BJ (cell line): ENCODE results near the gene MRPL9. TPM values are rescaled to one million over a fixed set of nuclear protein-coding genes. Genes with fewer than 3 reads are reported as not detected.

Experiments used
- CTCF ChIA-PET: fragments of 350-600 bp; formaldehyde crosslinking; extraction: SDS; loops from one replicate; lab custom pipeline; 2021; ENCODE audit warnings: antibody characterized with exemption, inconsistent platforms; lab: Yijun Ruan, JAX
- POLR2A ChIA-PET: fragments of 300-600 bp; sonication (Branson Sonifier 250); formaldehyde crosslinking; extraction: SDS; loops from one replicate; lab custom pipeline; 2021; ENCODE audit warnings: antibody characterized with exemption; lab: Charles Lee
- DNase-seq: peaks from one replicate; pipeline ENCODE4 v3.0.0-alpha.2; 2011; ENCODE audit warnings: low read depth
- H3K27me3 ChIP-seq: 2 replicates; pipeline ENCODE4 v1.6.0; 2011; ENCODE audit warnings: low read length; ENCODE audit not compliant: control insufficient read depth, insufficient read depth
- H3K36me3 ChIP-seq: 2 replicates; pipeline ENCODE4 v1.5.1; 2011; ENCODE audit warnings: low read length; ENCODE audit not compliant: control insufficient read depth, insufficient read depth
- H3K4me3 ChIP-seq: 2 replicates; pipeline ENCODE4 v1.5.1; 2011; ENCODE audit warnings: low read depth, mild to moderate bottlenecking, control low read depth, low read length
- CTCF ChIP-seq: IDR thresholded peaks from 2 replicates; pipeline ENCODE4 v1.5.1; 2011; ENCODE audit warnings: low read depth, mild to moderate bottlenecking, control low read depth, inconsistent platforms, low read length, moderate library complexity; ENCODE audit not compliant: insufficient read depth
- polyA plus RNA-seq: library from polyadenylated mRNA; depleted of rRNA; stranded (reverse); fragments of >200 nt; gene quantifications from 2 replicates; pipeline ENCODE4 v1.2.3, GENCODE V29; 2011; rRNA removed
- small RNA-seq: library from RNA; depleted of rRNA; stranded (forward); fragments of <200 nt; gene quantifications from one replicate; pipeline ENCODE3, GENCODE V24; 2012; ENCODE audit warnings: low replicate concordance, low read depth; ENCODE audit not compliant: insufficient read length

MRPL9 gene
- polyA plus RNA-seq, 1 experiment, result 89.6 TPM

GRCh38 chr1:151711044-151711800 is 52.1 kb downstream of the MRPL9 start:
- POLR2A ChIA-PET, result no interaction called here
- no peak overlapping the region for H3K4me3 ChIP-seq
- DNase-seq, result no peak
- H3K27me3 ChIP-seq, result peaks cover 28% of the 10 kb centered on the region
- CTCF ChIA-PET, result no interaction called here
- no peak for TF ChIP-seq CTCF
- H3K36me3 ChIP-seq, result no peaks in the 10 kb centered on the region

GRCh38 chr1:151710187-151710840 is 53.0 kb downstream of the MRPL9 start:
- no peak for DNase-seq
- no peak overlapping the region for H3K4me3 ChIP-seq
- POLR2A ChIA-PET, result no interaction called here
- CTCF ChIA-PET, result no interaction called here
- TF ChIP-seq CTCF, result no peak
- H3K36me3 ChIP-seq, result no peaks in the 10 kb centered on the region
- peaks cover 19% of the 10 kb centered on the region for H3K27me3 ChIP-seq

Small RNA genes within 50 kb of the gene (small RNA-seq; reads per million reads assigned to genes)
- not detected for gene RNU6-662P

Other genes starting within 250 kb of the MRPL9 start
- 14.3 and 18.1 TPM in 2 replicates for gene TUFT1, start 223.2 kb downstream of the MRPL9 start, polyA plus RNA-seq
- 7.0 and 10.4 TPM in 2 replicates for gene SNX27, start 151.4 kb downstream of the MRPL9 start, polyA plus RNA-seq
- not detected in 2 replicates for gene CELF3, start 46.7 kb downstream of the MRPL9 start, polyA plus RNA-seq
- gene RIIAD1, start 42.0 kb downstream of the MRPL9 start, polyA plus RNA-seq, result not detected in 2 replicates
- 1.1 and 1.6 TPM in 2 replicates for gene TDRKH, start 27.0 kb upstream of the MRPL9 start, polyA plus RNA-seq
- not detected in 2 replicates for gene LINGO4, start 41.9 kb upstream of the MRPL9 start, polyA plus RNA-seq
- not detected in 2 replicates for gene RORC, start 68.3 kb upstream of the MRPL9 start, polyA plus RNA-seq
- gene C2CD4D, start 76.3 kb upstream of the MRPL9 start, polyA plus RNA-seq, result not detected in 2 replicates
- gene THEM5, start 90.2 kb upstream of the MRPL9 start, polyA plus RNA-seq, result not detected in 2 replicates
- 11.7 and 17.2 TPM in 2 replicates for gene THEM4, start 146.0 kb upstream of the MRPL9 start, polyA plus RNA-seq
- 40.3 and 88.4 TPM in 2 replicates for gene S100A10, start 230.4 kb upstream of the MRPL9 start, polyA plus RNA-seq